LNCaP clone FGC (cell line): ENCODE data around the gene COQ9.
A peak's percentile ranks its signal among the peaks of the same experiment; 100 is the strongest.
"Not testable (repeated sequence)": the region's sequence is repeated elsewhere in the genome, so short reads cannot be mapped to it uniquely, and the experiment has no call there.

Source experiments
- DNase-seq: peaks from one replicate; pipeline ENCODE4 v3.0.0-alpha.2; 2011; ENCODE audit warnings: low read depth
- H3K4me3 ChIP-seq: 2 replicates; pipeline ENCODE4 v1.5.1; 2011; ENCODE audit warnings: mild to moderate bottlenecking, low read depth, low read length, control low read depth
- TF ChIP-seq, protein P1 (sequence below): IDR thresholded peaks from 2 replicates; pipeline ENCODE4 v1.5.1; 2012; ENCODE audit warnings: mild to moderate bottlenecking; ENCODE audit not compliant: control insufficient read depth, insufficient read depth; ENCODE audit errors: extremely low read depth

COQ9 gene

GRCh38 chr16:57485916-57486857 lies 38.9 kb downstream of the COQ9 start, which contains the start of gene DOK4:
DOK4 (minus strand) TSS chr16:57486493; CDS start chr16:57479507, 6,986 bp downstream.
- no peak for DNase-seq
- TF ChIP-seq, protein P1, sequence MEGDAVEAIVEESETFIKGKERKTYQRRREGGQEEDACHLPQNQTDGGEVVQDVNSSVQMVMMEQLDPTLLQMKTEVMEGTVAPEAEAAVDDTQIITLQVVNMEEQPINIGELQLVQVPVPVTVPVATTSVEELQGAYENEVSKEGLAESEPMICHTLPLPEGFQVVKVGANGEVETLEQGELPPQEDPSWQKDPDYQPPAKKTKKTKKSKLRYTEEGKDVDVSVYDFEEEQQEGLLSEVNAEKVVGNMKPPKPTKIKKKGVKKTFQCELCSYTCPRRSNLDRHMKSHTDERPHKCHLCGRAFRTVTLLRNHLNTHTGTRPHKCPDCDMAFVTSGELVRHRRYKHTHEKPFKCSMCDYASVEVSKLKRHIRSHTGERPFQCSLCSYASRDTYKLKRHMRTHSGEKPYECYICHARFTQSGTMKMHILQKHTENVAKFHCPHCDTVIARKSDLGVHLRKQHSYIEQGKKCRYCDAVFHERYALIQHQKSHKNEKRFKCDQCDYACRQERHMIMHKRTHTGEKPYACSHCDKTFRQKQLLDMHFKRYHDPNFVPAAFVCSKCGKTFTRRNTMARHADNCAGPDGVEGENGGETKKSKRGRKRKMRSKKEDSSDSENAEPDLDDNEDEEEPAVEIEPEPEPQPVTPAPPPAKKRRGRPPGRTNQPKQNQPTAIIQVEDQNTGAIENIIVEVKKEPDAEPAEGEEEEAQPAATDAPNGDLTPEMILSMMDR, result no peak
- H3K4me3 ChIP-seq, result peak within 1 kb of the TSS; percentile 61

GRCh38 chr16:57486858-57487834 lies 39.9 kb downstream of the COQ9 start:
- TF ChIP-seq, protein P1, result no peak
- no peak for DNase-seq
- peak overlapping the region; percentile 36 for H3K4me3 ChIP-seq

DNA sequence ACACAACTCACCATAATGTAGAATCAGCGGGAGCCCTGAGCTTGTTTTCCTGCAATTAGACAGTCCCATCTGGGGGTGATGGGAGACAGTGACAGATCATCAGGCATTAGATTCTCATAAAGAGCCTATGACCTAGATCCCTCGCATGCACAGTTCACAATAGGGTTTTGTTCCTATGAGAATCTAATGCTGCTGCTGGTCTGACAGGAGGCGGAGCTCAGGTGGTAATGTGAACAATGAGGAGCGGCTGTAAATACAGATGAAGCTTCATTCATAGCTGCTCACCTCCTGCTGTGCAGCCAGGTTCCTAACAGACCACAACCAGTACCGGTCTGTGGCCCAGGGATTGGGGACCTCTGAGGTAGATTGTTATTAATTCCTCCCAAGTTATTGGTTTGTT lies 42.0 kb downstream of the COQ9 start:
- TF ChIP-seq, protein P1, result no peak
- H3K4me3 ChIP-seq, result no peak overlapping the region
- DNase-seq, result no peak

DNA sequence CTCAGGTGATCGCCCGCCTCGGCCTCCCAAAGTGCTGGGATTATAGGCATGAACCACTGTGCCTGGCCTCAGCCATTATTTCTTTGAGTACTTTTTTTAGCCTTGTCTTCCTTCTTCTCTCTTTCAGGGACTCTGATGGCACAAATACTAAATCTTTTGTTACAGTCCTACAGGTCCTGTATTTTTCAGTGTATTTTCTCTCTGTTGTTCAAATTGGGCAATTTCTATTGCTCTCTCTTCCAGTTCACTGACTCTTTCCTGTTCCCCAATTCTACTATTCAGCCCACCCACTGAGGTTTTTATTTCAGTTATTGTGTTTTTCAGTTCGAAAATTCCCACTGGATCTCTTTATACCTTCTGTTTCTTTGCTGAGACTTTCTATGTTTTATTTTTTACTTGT lies 46.5 kb downstream of the COQ9 start:
- TF ChIP-seq, protein P1, result no peak
- no peak for DNase-seq

DNA sequence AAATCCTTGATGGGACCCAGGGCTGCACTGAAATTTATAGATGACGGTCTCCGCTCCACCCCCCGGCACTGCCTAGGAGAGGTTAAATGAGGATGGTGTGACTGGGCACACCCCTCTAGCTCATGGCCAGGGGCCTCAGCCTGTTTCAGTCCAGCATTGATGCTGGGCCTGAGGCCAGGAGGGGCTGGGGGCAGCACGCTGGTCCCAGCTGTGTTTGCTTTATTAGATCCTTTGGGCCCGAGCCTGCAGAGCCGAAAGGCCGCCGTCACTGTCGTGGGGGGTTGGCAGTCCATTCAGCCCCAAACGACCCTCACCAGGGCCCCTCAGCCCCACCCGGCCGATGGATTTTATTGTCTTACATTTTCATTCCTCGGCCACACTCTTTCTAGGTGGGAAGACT lies 49.8 kb downstream of the COQ9 start:
- no peak for DNase-seq
- TF ChIP-seq, protein P1, result no peak
- no peak overlapping the region for H3K4me3 ChIP-seq

More for the DNA sequence above, 46.5 kb downstream of the COQ9 start:
- H3K4me3 ChIP-seq, result no peak overlapping the region

DNA sequence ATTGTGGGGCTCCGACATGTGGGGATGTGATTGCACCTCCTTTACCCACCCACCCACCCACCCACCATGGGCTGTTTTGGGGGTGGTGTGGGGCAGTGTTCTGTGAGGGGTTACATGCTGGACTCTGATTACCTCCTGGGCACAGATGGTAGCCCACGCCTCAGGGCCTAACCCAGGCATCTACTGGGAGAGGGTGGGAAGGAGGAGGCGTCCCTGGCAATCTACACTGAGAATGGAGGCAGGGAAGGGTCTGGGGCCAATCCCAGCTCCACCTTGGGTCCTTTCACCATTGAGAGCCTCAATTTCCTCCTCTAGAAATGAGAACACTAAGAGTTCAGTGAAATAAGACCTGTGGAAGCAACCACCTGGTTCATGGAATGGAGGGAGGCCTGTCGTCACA lies 50.8 kb downstream of the COQ9 start:
- no peak for DNase-seq
- TF ChIP-seq, protein P1, result no peak
- H3K4me3 ChIP-seq, result no peak overlapping the region

DNA sequence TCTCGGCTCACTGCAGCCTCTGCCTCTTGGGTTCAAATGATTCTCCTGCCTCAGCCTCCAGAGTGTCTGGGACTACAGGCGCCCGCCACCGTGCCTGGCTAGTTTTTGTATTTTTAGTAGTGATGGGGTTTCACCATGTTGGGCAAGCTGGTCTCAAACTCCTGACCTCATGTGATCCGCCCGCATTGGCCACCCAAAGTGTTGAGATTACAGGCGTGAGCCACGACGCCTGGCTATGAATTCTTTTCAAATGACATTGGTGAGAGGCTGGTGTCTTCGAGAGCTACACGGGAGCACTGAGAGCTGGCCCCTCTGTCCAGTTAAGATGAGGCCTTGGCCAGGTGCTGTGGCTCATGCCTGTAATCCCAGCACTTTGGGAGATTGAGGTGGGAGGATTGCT lies 52.7 kb downstream of the COQ9 start:
- not testable (repeated sequence) for DNase-seq, H3K4me3 ChIP-seq
